Thyroid gland (tissue), 4 donors: ENCODE data around the gene SUGCT. TPM values are rescaled to one million over a fixed set of nuclear protein-coding genes. Genes with fewer than 3 reads are reported as not detected.
"Not testable (repeated sequence)": the region's sequence is repeated elsewhere in the genome, so short reads cannot be mapped to it uniquely, and the experiment has no call there.

ENCODE experiments used
- DNase-seq, 2 donors: peaks; one replicate each; pipeline ENCODE4 v3.0.0-alpha.2; 2019
- H3K27ac ChIP-seq, 3 donors: fragments of 200-600 bp; sonication (generic); 1 replicate in 2 of 3; 2 replicates in 1 of 3; pipeline ENCODE4 v1.5.1; 2016 to 2019; ENCODE audit warnings: mild to moderate bottlenecking in 1 of 3, moderate library complexity in 1 of 3
- H3K27me3 ChIP-seq: fragments of 200-600 bp; sonication (generic); one replicate; pipeline ENCODE4 v1.5.1; 2019
- H3K36me3 ChIP-seq, 2 donors: fragments of 200-600 bp; sonication (generic); one replicate each; pipeline ENCODE4 v1.5.1; 2016 to 2019
- H3K4me1 ChIP-seq, 2 donors: fragments of 200-600 bp; sonication (generic); one replicate each; pipeline ENCODE4 v1.5.1; 2017 to 2019
- H3K4me3 ChIP-seq, 3 donors: fragments of 200-600 bp; sonication (generic); replicated peaks in 1 of 3; 1 replicate in 2 of 3; 2 replicates in 1 of 3; pipeline ENCODE4 v1.5.1; 2016; ENCODE audit warnings: mild to moderate bottlenecking in 1 of 3
- H3K9me3 ChIP-seq: fragments of 200-600 bp; sonication (generic); one replicate; pipeline ENCODE4 v1.5.1; 2017
- CTCF ChIP-seq, 6 experiments: fragments of 200-600 bp in 3 of 6; fragments of 450-650 bp in 3 of 6; sonication (generic) in 3 of 6; IDR thresholded peaks; one replicate each; pipeline ENCODE4 v1.5.1; 2016 to 2019; ENCODE audit warnings: antibody characterized with exemption in 6 of 6, mild to moderate bottlenecking in 2 of 6, inconsistent platforms in 1 of 6, moderate library complexity in 1 of 6
- POLR2A ChIP-seq, 2 donors: fragments of 450-650 bp; IDR thresholded peaks; one replicate each; pipeline ENCODE4 v1.6.1; 2017; ENCODE audit warnings: antibody characterized with exemption in 2 of 2, mild to moderate bottlenecking in 2 of 2, moderate library complexity in 1 of 2
- WGBS, 2 donors: methylation state at CpG; one replicate each; pipeline ENCODE4 v1.1.5; 2017; 5-methylcytosine and 5-hydroxymethylcytosine counted together
- intact Hi-C: fragments of 100-400 bp; cut with DNase I; formaldehyde crosslinking; loops from one replicate; pipeline ENCODE4 v1.15.1; 2023
- total RNA-seq, 4 donors: library from RNA; depleted of rRNA; stranded (reverse); fragments of >200 nt; gene quantifications; one replicate each; pipeline ENCODE4 v1.2.3, GENCODE V29; 2016

SUGCT gene
- total RNA-seq, 4 donors from 2014 or later: 1.3 to 15.2 (median 3.2) TPM

GRCh38 chr7:40622941-40623501 lies 488.2 kb downstream of the SUGCT start:
- Histone ChIP-seq H3K36me3 (no peaks in the 10 kb centered on the region), H3K27ac (no peak overlapping the region), H3K4me3 (no peak overlapping the region), H3K9me3 (no peaks in the 10 kb centered on the region), H3K4me1 (no peaks in the 10 kb centered on the region), H3K27me3 (no peaks in the 10 kb centered on the region)
- no peak for TF ChIP-seq POLR2A (IDR thresholded peaks at IDR 0.05)
- no peak for TF ChIP-seq CTCF (IDR thresholded peaks at IDR 0.05)
- DNase-seq: no peak
- 83 to 86% methylated on average over 3 of the region's 3 CpGs for WGBS, 2 donors
- intact Hi-C loops: no loop called here

- WGBS, 2 donors: 68 to 75% methylated on average over 2 of the region's 2 CpGs
- no peaks in the 10 kb centered on the region for H3K4me1 ChIP-seq
- no peak overlapping the region for H3K27ac ChIP-seq
- TF ChIP-seq POLR2A (IDR thresholded peaks at IDR 0.05) (no peak), CTCF (IDR thresholded peaks at IDR 0.05) (no peak)
- H3K27me3 ChIP-seq: no peaks in the 10 kb centered on the region
- no peaks in the 10 kb centered on the region for H3K9me3 ChIP-seq
- H3K36me3 ChIP-seq: no peaks in the 10 kb centered on the region
- intact Hi-C loops: no loop called here
- H3K4me3 ChIP-seq: no peak overlapping the region
- no peak for DNase-seq
Observed at GRCh38 chr7:40623863-40624262, 489.1 kb downstream of the SUGCT start.

GRCh38 chr7:40627361-40627760 lies 492.6 kb downstream of the SUGCT start:
- DNase-seq, H3K9me3 ChIP-seq, intact Hi-C loops, H3K27ac ChIP-seq, H3K4me3 ChIP-seq, H3K4me1 ChIP-seq, H3K36me3 ChIP-seq, H3K27me3 ChIP-seq: not testable (repeated sequence)
- WGBS, 2 donors: 89 to 94% methylated on average over 1 of the region's 1 CpG

- H3K27me3 ChIP-seq: no peaks in the 10 kb centered on the region
- no peak for DNase-seq
- intact Hi-C loops: no loop called here
- H3K4me1 ChIP-seq: no peaks in the 10 kb centered on the region
- 90 to 96% methylated on average over 5 of the region's 5 CpGs for WGBS, 2 donors
- no peak overlapping the region for H3K27ac ChIP-seq
- TF ChIP-seq POLR2A (IDR thresholded peaks at IDR 0.05): no peak
- no peak for TF ChIP-seq CTCF (IDR thresholded peaks at IDR 0.05)
- H3K36me3 ChIP-seq: no peaks in the 10 kb centered on the region
- H3K9me3 ChIP-seq: no peaks in the 10 kb centered on the region
- no peak overlapping the region for H3K4me3 ChIP-seq
Observed at GRCh38 chr7:40629891-40630290, 495.1 kb downstream of the SUGCT start.

- Histone ChIP-seq H3K9me3 (no peaks in the 10 kb centered on the region), H3K27ac (no peak overlapping the region), H3K36me3 (no peaks in the 10 kb centered on the region), H3K4me3 (no peak overlapping the region), H3K4me1 (no peaks in the 10 kb centered on the region), H3K27me3 (no peaks in the 10 kb centered on the region)
- WGBS, 2 donors: 95 to 97% methylated on average over 8 of the region's 8 CpGs
- TF ChIP-seq CTCF (IDR thresholded peaks at IDR 0.05) (no peak), POLR2A (IDR thresholded peaks at IDR 0.05) (no peak)
- intact Hi-C loops: no loop called here
- DNase-seq: no peak
Observed at GRCh38 chr7:40634118-40634517, 499.3 kb downstream of the SUGCT start.
